ENCODE measurements around the gene EGF. TPM values are rescaled to one million over a fixed set of nuclear protein-coding genes. Genes with fewer than 3 reads are reported as not detected.

The EGF gene
- total RNA-seq, 3 donors from 2014 or later = 12.5 to 15.5 TPM; not detected in 1

DNA sequence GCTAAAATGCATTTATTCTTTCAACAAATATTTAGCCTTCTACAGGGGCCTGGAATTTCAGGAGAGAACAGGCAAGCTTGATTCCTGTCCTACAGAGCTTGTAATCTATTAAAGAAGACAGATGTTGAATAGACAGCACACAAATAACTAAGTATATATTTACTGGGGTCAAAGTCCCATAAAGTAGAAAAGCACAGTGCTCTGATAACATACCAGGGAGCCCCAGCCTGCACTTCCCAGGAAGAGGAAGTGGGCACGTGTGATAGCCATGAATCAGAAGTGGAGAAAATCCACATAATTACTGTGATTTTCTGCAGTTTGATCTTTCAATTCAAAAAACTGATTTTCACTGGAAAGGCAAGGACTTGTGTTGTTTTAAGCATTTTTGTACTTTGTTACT is 129.1 kb downstream of the EGF start:
- no peaks in the 10 kb centered on the region for H3K27me3 ChIP-seq
- no peaks in the 10 kb centered on the region for H3K4me1 ChIP-seq
- no peak for TF ChIP-seq POLR2AphosphoS5 (IDR thresholded peaks at IDR 0.05)
- TF ChIP-seq POLR2A (IDR thresholded peaks at IDR 0.05) = no peak
- TF ChIP-seq, protein P1, sequence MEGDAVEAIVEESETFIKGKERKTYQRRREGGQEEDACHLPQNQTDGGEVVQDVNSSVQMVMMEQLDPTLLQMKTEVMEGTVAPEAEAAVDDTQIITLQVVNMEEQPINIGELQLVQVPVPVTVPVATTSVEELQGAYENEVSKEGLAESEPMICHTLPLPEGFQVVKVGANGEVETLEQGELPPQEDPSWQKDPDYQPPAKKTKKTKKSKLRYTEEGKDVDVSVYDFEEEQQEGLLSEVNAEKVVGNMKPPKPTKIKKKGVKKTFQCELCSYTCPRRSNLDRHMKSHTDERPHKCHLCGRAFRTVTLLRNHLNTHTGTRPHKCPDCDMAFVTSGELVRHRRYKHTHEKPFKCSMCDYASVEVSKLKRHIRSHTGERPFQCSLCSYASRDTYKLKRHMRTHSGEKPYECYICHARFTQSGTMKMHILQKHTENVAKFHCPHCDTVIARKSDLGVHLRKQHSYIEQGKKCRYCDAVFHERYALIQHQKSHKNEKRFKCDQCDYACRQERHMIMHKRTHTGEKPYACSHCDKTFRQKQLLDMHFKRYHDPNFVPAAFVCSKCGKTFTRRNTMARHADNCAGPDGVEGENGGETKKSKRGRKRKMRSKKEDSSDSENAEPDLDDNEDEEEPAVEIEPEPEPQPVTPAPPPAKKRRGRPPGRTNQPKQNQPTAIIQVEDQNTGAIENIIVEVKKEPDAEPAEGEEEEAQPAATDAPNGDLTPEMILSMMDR (IDR thresholded peaks at IDR 0.05) = no peak
- H3K9me3 ChIP-seq = no peaks in the 10 kb centered on the region
- no peak for DNase-seq (ENCODE audit: low spot score in 2 of 2)
- intact Hi-C loops (cut with DNase I; ENCODE audit: low total_unique reads) = loop anchor here (5.0 kb wide), 1 partner anchor 171 kb away; no protein-coding TSS in a partner anchor
- H3K36me3 ChIP-seq = no peaks in the 10 kb centered on the region
- no peak overlapping the region for H3K4me3 ChIP-seq
- H3K27ac ChIP-seq = no peak overlapping the region

DNA sequence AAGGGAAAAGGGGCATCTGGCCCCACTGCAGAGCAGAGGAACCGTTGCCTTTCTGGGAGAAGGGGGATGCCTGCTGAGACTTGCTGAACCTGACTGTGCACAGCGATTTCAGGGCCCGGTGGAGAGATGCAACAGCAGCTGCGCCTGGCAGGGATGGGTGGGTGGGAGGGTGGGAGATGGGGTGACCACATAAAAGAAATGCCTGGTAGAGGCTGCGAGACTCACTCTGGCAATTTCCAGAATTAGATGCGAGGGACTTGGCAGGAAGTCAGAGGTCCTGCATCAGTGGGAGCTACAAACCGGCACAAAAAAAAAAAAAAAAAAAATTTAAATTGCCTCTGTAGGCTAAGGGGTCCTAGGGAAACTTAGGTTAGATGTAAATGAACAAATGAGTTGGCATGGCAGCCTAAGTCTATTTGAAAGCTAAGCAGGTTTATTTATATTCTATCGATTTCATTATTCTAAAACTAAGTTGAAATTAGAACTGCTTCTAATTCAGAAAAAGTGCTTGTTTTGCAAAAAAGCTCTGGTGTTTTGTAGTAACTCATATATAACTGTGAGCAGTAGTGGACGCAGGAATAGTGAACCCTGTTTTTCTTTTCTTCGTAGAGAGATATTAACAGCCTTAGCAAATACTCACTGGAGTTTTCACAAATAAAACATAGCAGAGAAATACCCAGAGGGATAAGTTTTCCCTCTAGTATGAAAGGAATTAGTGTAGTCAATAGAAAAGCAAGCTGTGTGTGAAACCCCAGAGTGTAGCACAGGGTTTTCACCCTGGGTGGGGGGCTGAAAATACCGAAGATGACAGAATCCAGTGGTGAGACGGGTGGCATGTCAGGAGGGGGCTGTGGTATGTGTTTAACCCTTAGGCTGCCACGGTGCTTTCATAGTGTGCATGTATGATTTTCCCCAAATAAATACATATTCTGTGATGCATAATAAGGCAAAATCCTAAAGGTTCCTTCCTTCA is 130.1 kb downstream of the EGF start:
- no peak overlapping the region for H3K4me3 ChIP-seq
- H3K36me3 ChIP-seq = no peaks in the 10 kb centered on the region
- no peaks in the 10 kb centered on the region for H3K4me1 ChIP-seq
- no peak for DNase-seq (ENCODE audit: low spot score in 2 of 2)
- intact Hi-C loops (cut with DNase I; ENCODE audit: low total_unique reads) = loop anchor here (5.0 kb wide), 1 partner anchor 169 kb away; no protein-coding TSS in a partner anchor
- H3K9me3 ChIP-seq = no peaks in the 10 kb centered on the region
- H3K27me3 ChIP-seq = no peaks in the 10 kb centered on the region
- no peak overlapping the region for H3K27ac ChIP-seq
- no peak for TF ChIP-seq POLR2AphosphoS5 (IDR thresholded peaks at IDR 0.05)
- TF ChIP-seq, protein P1 (IDR thresholded peaks at IDR 0.05) = no peak

DNA sequence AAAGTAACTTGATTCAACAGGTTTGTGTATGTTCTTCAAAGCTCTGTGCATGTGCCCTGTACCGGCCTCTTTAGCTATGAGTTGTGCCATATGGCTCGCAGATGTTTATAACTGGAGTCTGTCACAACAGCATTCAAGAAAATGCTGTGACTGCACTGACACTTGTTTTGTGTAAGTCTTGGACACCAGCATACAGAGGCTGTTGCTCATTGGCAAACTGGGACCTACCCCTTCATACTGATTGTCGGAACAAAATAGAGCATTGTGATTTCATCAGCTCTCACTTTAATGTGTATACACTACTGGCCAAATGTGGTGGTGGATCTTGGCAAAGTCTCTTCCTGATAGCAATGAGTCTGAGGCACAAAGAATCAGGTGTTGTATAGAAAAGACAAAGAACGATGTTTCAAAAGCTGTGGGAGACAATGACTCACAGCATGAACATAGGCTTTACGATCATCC is 133.9 kb downstream of the EGF start:
- no peaks in the 10 kb centered on the region for H3K9me3 ChIP-seq

GRCh38 chr4:110049951-110050925 is 137.6 kb downstream of the EGF start:
- H3K4me3 ChIP-seq = no peak overlapping the region
- no peak for TF ChIP-seq POLR2AphosphoS5 (IDR thresholded peaks at IDR 0.05)
- TF ChIP-seq, protein P1 (IDR thresholded peaks at IDR 0.05) = peak; percentile 52 to 63 (median 59)
- no peaks in the 10 kb centered on the region for H3K4me1 ChIP-seq
- intact Hi-C loops (cut with DNase I; ENCODE audit: low total_unique reads) = no loop called here
- H3K36me3 ChIP-seq = no peaks in the 10 kb centered on the region
- no peaks in the 10 kb centered on the region for H3K9me3 ChIP-seq
- DNase-seq (ENCODE audit: low spot score in 2 of 2) = no peak
- no peaks in the 10 kb centered on the region for H3K27me3 ChIP-seq
- no peak overlapping the region for H3K27ac ChIP-seq

More for the DNA sequence above, 133.9 kb downstream of the EGF start:
- no peak for DNase-seq (ENCODE audit: low spot score in 2 of 2)
- H3K27ac ChIP-seq = no peak overlapping the region
- TF ChIP-seq POLR2AphosphoS5 (IDR thresholded peaks at IDR 0.05) (no peak), POLR2A (IDR thresholded peaks at IDR 0.05) (no peak)
- TF ChIP-seq, protein P1 (IDR thresholded peaks at IDR 0.05) = no peak
- H3K4me3 ChIP-seq = no peak overlapping the region
- intact Hi-C loops (cut with DNase I; ENCODE audit: low total_unique reads) = no loop called here
- H3K27me3 ChIP-seq = no peaks in the 10 kb centered on the region
- H3K36me3 ChIP-seq = no peaks in the 10 kb centered on the region
- H3K4me1 ChIP-seq = no peaks in the 10 kb centered on the region
